Aortic smooth muscle cell (primary cell): Measurements from ENCODE around the gene MAP7D3. TPM values are rescaled to one million over a fixed set of nuclear protein-coding genes. Genes with fewer than 3 reads are reported as not detected.

ENCODE experiments used
- total RNA-seq: library from RNA; depleted of rRNA; stranded (reverse); fragments of >200 nt; gene quantifications from 2 replicates; pipeline ENCODE4 v1.2.3, GENCODE V29; 2014

Gene MAP7D3, protein sequence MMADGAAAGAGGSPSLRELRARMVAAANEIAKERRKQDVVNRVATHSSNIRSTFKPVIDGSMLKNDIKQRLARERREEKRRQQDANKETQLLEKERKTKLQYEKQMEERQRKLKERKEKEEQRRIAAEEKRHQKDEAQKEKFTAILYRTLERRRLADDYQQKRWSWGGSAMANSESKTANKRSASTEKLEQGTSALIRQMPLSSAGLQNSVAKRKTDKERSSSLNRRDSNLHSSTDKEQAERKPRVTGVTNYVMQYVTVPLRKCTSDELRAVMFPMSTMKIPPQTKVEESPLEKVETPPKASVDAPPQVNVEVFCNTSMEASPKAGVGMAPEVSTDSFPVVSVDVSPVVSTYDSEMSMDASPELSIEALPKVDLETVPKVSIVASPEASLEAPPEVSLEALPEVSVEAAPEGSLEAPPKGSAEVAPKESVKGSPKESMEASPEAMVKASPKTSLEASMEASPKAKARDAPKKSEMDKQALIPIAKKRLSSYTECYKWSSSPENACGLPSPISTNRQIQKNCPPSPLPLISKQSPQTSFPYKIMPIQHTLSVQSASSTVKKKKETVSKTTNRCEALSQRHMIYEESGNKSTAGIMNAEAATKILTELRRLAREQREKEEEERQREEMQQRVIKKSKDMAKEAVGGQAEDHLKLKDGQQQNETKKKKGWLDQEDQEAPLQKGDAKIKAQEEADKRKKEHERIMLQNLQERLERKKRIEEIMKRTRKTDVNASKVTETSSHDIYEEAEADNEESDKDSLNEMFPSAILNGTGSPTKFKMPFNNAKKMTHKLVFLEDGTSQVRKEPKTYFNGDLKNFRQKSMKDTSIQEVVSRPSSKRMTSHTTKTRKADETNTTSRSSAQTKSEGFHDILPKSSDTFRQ
- 19.8 and 25.5 TPM in 2 replicates for total RNA-seq

GRCh38 chrX:136251041-136251991 is at the start of gene MAP7D3:
Gene MAP7D3 (minus strand): TSS chrX:136251400. CDS start chrX:136251358, 42 bp downstream.

DNA sequence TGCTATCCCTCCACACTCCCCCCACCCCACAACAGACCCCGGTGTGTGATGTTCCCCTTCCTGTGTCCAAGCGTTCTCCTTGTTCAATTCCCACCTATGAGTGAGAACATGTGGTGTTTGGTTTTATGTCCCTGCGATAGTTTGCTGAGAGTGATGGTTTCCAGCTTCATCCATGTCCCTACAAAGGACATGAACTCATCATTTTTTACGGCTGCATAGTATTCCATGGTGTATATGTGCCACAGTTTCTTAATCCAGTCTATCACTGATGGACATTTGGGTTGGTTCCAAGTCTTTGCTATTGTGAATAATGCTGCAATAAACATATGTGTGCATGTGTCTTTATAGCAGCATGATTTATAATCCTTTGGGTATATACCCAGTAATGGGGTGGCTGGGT is 49.5 kb upstream of the MAP7D3 start, which contains the start of gene ADGRG4:
Gene ADGRG4 (plus strand): TSS at position 243 of the 400 bp plus-strand sequence. CDS start 7,815 bp downstream, outside the sequence.

Other genes with a start within 250 kb of the MAP7D3 start
- 168 and 339 TPM in 2 replicates for gene FHL1, start 103.9 kb downstream of the MAP7D3 start, total RNA-seq
- not detected in 2 replicates for gene ADGRG4, start 49.6 kb upstream of the MAP7D3 start, total RNA-seq
- gene BRS3, start 236.5 kb upstream of the MAP7D3 start, total RNA-seq: not detected in 2 replicates
- gene HTATSF1, start 246.2 kb upstream of the MAP7D3 start, total RNA-seq: 39.8 and 47.0 TPM in 2 replicates